K562 (cell line): Measurements from ENCODE around the gene TNIK. TPM values are rescaled to one million over a fixed set of nuclear protein-coding genes. Genes with fewer than 3 reads are reported as not detected.

Source experiments
- ARID3B ChIP-seq: fragments of 250-450 bp; sonication (Bioruptor Pico); IDR thresholded peaks from 2 replicates; pipeline ENCODE4 v1.4.0; 2020; ENCODE audit warnings: borderline replicate concordance
- ATF1 ChIP-seq, 2 experiments: fragments of 450-650 bp in 1 of 2; IDR thresholded peaks; 2 replicates each; pipeline ENCODE4 v1.6.1; 2016; ENCODE audit warnings: missing compliant biosample characterization in 1 of 2, missing genetic modification characterization in 1 of 2
- ATF7 ChIP-seq: fragments of 450-650 bp; IDR thresholded peaks from 2 replicates; pipeline ENCODE4 v1.7.1; 2014; ENCODE audit warnings: mild to moderate bottlenecking, moderate library complexity
- EP400 ChIP-seq: fragments of 450-650 bp; IDR thresholded peaks from 2 replicates; pipeline ENCODE4 v1.6.1; 2017; ENCODE audit warnings: antibody characterized with exemption, mild to moderate bottlenecking, moderate library complexity
- GTF2E2 ChIP-seq: fragments of 200-800 bp; sonication (Bioruptor generic); IDR thresholded peaks from 2 replicates; pipeline ENCODE4 v1.6.1; 2016; ENCODE audit warnings: missing genetic modification characterization, missing compliant biosample characterization
- MECOM ChIP-seq: fragments of 250-450 bp; sonication (Bioruptor Pico); IDR thresholded peaks from 2 replicates; pipeline ENCODE4 v1.8.0; 2022; ENCODE audit warnings: inconsistent platforms
- MTA2 ChIP-seq: fragments of 450-650 bp; IDR thresholded peaks from 2 replicates; pipeline ENCODE4 v1.6.1; 2016; ENCODE audit warnings: low read depth
- NEUROD1 ChIP-seq: fragments of 150-350 bp; IDR thresholded peaks from 2 replicates; pipeline ENCODE4 v1.6.1; 2014; ENCODE audit warnings: borderline replicate concordance, low read length, low read depth; ENCODE audit not compliant: partially characterized antibody
- NONO ChIP-seq, 2 experiments: fragments of 200-400 bp in 1 of 2; fragments of 450-650 bp in 1 of 2; formaldehyde crosslinking in 1 of 2; IDR thresholded peaks; 2 replicates each; pipeline ENCODE4 v1.6.1; 2017; ENCODE audit warnings: low read depth in 2 of 2, mild to moderate bottlenecking in 2 of 2, moderate library complexity in 2 of 2, low read length in 1 of 2
- PHF21A ChIP-seq: fragments of 450-650 bp; IDR thresholded peaks from 2 replicates; pipeline ENCODE4 v1.6.1; 2017; ENCODE audit warnings: low read depth, borderline replicate concordance
- PHF8 ChIP-seq: fragments of 200-600 bp; sonication (generic); IDR thresholded peaks from 2 replicates; pipeline ENCODE4 v1.6.1; 2012; ENCODE audit warnings: mixed run types, mild to moderate bottlenecking, inconsistent platforms, low read length, moderate library complexity, borderline replicate concordance
- PML ChIP-seq: IDR thresholded peaks from 2 replicates; pipeline ENCODE4 v1.6.1; 2012; ENCODE audit warnings: low read length, inconsistent platforms
- ZNF263 ChIP-seq: sonication (generic); formaldehyde crosslinking; IDR thresholded peaks from 2 replicates; pipeline ENCODE4 v1.8.0; 2022; ENCODE audit warnings: mild to moderate bottlenecking, missing genetic modification reagents, borderline replicate concordance
- ZNF639 ChIP-seq, 2 experiments: fragments of 200-800 bp in 1 of 2; sonication (Bioruptor generic) in 1 of 2; sonication (generic) in 1 of 2; formaldehyde crosslinking in 1 of 2; IDR thresholded peaks in 1 of 2; conservative IDR thresholded peaks in 1 of 2; 2 replicates each; pipeline versions ENCODE4 v1.5.0 to v1.6.1; 2016 to 2020; ENCODE audit warnings: missing compliant biosample characterization in 1 of 2, missing genetic modification characterization in 1 of 2, missing genetic modification reagents in 1 of 2
- ZNF766 ChIP-seq: fragments of 200-800 bp; sonication (Bioruptor generic); conservative IDR thresholded peaks from 2 replicates; pipeline ENCODE4 v1.6.1; 2016; ENCODE audit warnings: missing genetic modification characterization, missing compliant biosample characterization
- ZNF830 ChIP-seq: fragments of 250-450 bp; sonication (Bioruptor Pico); IDR thresholded peaks from 2 replicates; pipeline ENCODE4 v1.5.0; 2021; ENCODE audit warnings: mild to moderate bottlenecking
- polyA plus RNA-seq, 8 experiments: library from polyadenylated mRNA; depleted of rRNA in 4 of 8; stranded (reverse) in 5 of 8; unstranded in 3 of 8; fragments of >200 nt; fragmentation: Nextera tagmentation in 2 of 8; fragmentation: Illumina TruSeq in 1 of 8; extraction: Ambion mirVana in 2 of 8; extraction: Trizol in 1 of 8; gene quantifications; 2 replicates each; pipeline versions ENCODE4 v1.2.1 to v1.2.3, GENCODE V29; 2011 to 2014; ENCODE audit warnings: inconsistent platforms in 1 of 8, missing spikeins in 1 of 8
- total RNA-seq, 7 experiments: library from RNA; depleted of rRNA in 6 of 7; stranded (reverse); fragments of >200 nt in 6 of 7; fragmentation: Illumina TruSeq in 2 of 7; extraction: Trizol in 2 of 7; gene quantifications; 2 replicates each; pipeline versions ENCODE4 v1.2.1 to v1.2.3, GENCODE V29; 2011 to 2021; ENCODE audit warnings: low replicate concordance in 1 of 7
- TF ChIP-seq, protein P1 (sequence below), 2 experiments: fragments of 450-650 bp; IDR thresholded peaks; 2 replicates each; pipeline ENCODE4 v1.6.1; 2018; ENCODE audit warnings: mild to moderate bottlenecking in 2 of 2, low read depth in 1 of 2; ENCODE audit not compliant: partially characterized antibody in 2 of 2
- TF ChIP-seq, protein P2 (sequence below): fragments of 250-450 bp; sonication (Bioruptor Pico); IDR thresholded peaks from 2 replicates; pipeline ENCODE4 v1.4.0; 2020

The TNIK gene
- total and polyA plus RNA-seq, 9 of the 15 experiments (the other 6 are each of a cell fraction or from before 2014, with no cell fraction given) = 6.6 to 39.0 (median 24.7) TPM

- TF ChIP-seq ZNF639 (CRISPR knock-in tag; conservative IDR thresholded peaks at IDR 0.05 in 1 of 2, IDR thresholded peaks at IDR 0.05 in 1 of 2) (peak in 1 of 2 experiments; percentile 84; a peak in 2 of 4 replicates), MTA2 (peak; percentile 98), MECOM (peak; percentile 7; the same call in 1 of the 2 replicates), ATF7 (peak; percentile 98), EP400 (peak; percentile 66), PHF21A (peak; percentile 68; the same call in 1 of the 2 replicates), ZNF263 (CRISPR knock-in tag) (no peak), ZNF830 (CRISPR knock-in tag) (no peak), ATF1 (CRISPR knock-in tag; IDR thresholded peaks at IDR 0.05) (no peak), ATF1 (tag; IDR thresholded peaks at IDR 0.05) (peak; percentile 86), GTF2E2 (0 out of 2 replicates have a peak, but pooled peaks have one; percentile 47), ARID3B (CRISPR knock-in tag) (no peak), PML (peak; percentile 96), ZNF766 (peak; percentile 91; the same call in 1 of the 2 replicates), NONO (IDR thresholded peaks at IDR 0.05; ENCODE audit: low read depth in 2 of 2, low read length in 1 of 2) (peak in 1 of 2 experiments; percentile 74; a peak in 1 of 4 replicates), PHF8 (peak; percentile 15; the same call in 1 of the 2 replicates), NEUROD1 (peak; percentile 92)
- TF ChIP-seq, protein P1, sequence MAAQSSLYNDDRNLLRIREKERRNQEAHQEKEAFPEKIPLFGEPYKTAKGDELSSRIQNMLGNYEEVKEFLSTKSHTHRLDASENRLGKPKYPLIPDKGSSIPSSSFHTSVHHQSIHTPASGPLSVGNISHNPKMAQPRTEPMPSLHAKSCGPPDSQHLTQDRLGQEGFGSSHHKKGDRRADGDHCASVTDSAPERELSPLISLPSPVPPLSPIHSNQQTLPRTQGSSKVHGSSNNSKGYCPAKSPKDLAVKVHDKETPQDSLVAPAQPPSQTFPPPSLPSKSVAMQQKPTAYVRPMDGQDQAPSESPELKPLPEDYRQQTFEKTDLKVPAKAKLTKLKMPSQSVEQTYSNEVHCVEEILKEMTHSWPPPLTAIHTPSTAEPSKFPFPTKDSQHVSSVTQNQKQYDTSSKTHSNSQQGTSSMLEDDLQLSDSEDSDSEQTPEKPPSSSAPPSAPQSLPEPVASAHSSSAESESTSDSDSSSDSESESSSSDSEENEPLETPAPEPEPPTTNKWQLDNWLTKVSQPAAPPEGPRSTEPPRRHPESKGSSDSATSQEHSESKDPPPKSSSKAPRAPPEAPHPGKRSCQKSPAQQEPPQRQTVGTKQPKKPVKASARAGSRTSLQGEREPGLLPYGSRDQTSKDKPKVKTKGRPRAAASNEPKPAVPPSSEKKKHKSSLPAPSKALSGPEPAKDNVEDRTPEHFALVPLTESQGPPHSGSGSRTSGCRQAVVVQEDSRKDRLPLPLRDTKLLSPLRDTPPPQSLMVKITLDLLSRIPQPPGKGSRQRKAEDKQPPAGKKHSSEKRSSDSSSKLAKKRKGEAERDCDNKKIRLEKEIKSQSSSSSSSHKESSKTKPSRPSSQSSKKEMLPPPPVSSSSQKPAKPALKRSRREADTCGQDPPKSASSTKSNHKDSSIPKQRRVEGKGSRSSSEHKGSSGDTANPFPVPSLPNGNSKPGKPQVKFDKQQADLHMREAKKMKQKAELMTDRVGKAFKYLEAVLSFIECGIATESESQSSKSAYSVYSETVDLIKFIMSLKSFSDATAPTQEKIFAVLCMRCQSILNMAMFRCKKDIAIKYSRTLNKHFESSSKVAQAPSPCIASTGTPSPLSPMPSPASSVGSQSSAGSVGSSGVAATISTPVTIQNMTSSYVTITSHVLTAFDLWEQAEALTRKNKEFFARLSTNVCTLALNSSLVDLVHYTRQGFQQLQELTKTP (IDR thresholded peaks at IDR 0.05; ENCODE audit: low read depth in 1 of 2, partially characterized antibody in 2 of 2) = peak in 1 of 2 experiments; percentile 95
- TF ChIP-seq, protein P2, sequence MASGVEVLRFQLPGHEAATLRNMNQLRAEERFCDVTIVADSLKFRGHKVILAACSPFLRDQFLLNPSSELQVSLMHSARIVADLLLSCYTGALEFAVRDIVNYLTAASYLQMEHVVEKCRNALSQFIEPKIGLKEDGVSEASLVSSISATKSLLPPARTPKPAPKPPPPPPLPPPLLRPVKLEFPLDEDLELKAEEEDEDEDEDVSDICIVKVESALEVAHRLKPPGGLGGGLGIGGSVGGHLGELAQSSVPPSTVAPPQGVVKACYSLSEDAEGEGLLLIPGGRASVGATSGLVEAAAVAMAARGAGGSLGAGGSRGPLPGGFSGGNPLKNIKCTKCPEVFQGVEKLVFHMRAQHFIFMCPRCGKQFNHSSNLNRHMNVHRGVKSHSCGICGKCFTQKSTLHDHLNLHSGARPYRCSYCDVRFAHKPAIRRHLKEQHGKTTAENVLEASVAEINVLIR (CRISPR knock-in tag) = peak; percentile 23; the same call in 1 of the 2 replicates
Observed at GRCh38 chr3:171470714-171471227, 10.6 kb upstream of the TNIK start (continued).
